ENCODE results near the gene C11orf54.
"Not testable (repeated sequence)": the region's sequence is repeated elsewhere in the genome, so short reads cannot be mapped to it uniquely, and the experiment has no call there.

Gene C11orf54

DNA sequence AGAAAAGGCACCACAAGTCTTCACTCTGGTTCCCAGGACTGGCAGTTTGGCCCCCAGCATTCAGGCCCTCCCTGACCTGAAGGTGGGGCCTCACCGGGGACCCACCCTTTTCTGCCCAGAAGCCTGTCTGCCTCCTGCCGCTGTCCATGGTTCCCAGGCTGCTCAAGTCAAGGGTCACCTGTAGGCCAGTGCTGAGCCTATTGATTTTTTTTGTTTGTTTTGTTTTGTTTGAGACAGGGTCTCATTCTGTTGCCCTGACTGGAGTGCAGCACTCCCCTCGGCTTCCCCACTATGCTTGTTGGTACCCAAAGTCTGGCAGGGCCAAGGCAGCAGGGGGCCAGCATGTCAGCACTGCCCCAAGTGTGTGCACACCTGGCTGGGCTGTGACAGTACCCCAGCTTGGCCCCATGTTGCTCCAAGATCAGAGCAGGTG lies 31.6 kb downstream of the C11orf54 start:
- H3F3A ChIP-seq (ENCODE audit: low read depth) = no peaks in the 10 kb centered on the region
- H2AFZ ChIP-seq (ENCODE audit: low read length) = no peak overlapping the region
- no peaks in the 10 kb centered on the region for H3K4me1 ChIP-seq (ENCODE audit: insufficient read depth, low read length, poor library complexity, severe bottlenecking)
- peaks cover 5% of the 10 kb centered on the region; the same call in 1 of the 2 replicates for H3K9me3 ChIP-seq (ENCODE audit: insufficient read depth, low read depth, low read length)
- H3K36me3 ChIP-seq (ENCODE audit: insufficient read depth, low read length) = no peaks in the 10 kb centered on the region
- H4K20me1 ChIP-seq (ENCODE audit: insufficient read depth, low read length, poor library complexity, severe bottlenecking) = no peaks in the 10 kb centered on the region
- no peaks in the 10 kb centered on the region for H3K27me3 ChIP-seq (ENCODE audit: insufficient read depth, low read length, poor library complexity, severe bottlenecking)
- H3K9me2 ChIP-seq (replicated peaks; ENCODE audit: low read depth, low read length) = no peaks in the 10 kb centered on the region
- H3K4me3 ChIP-seq (ENCODE audit: low read length, poor library complexity, severe bottlenecking) = no peak overlapping the region
- no peak overlapping the region for H3K4me2 ChIP-seq (ENCODE audit: low read depth, low read length, poor library complexity, severe bottlenecking)
- H3K9ac ChIP-seq (ENCODE audit: low read depth, low read length, poor library complexity, severe bottlenecking) = no peak overlapping the region
- no peak for TF ChIP-seq EZH2phosphoT487 (IDR thresholded peaks at IDR 0.05; ENCODE audit: borderline replicate concordance)
- TF ChIP-seq, protein P1, sequence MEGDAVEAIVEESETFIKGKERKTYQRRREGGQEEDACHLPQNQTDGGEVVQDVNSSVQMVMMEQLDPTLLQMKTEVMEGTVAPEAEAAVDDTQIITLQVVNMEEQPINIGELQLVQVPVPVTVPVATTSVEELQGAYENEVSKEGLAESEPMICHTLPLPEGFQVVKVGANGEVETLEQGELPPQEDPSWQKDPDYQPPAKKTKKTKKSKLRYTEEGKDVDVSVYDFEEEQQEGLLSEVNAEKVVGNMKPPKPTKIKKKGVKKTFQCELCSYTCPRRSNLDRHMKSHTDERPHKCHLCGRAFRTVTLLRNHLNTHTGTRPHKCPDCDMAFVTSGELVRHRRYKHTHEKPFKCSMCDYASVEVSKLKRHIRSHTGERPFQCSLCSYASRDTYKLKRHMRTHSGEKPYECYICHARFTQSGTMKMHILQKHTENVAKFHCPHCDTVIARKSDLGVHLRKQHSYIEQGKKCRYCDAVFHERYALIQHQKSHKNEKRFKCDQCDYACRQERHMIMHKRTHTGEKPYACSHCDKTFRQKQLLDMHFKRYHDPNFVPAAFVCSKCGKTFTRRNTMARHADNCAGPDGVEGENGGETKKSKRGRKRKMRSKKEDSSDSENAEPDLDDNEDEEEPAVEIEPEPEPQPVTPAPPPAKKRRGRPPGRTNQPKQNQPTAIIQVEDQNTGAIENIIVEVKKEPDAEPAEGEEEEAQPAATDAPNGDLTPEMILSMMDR (conservative IDR thresholded peaks at IDR 0.05; ENCODE audit: low read length) = no peak
- H3K79me2 ChIP-seq (ENCODE audit: insufficient read depth, low read length) = no peaks in the 10 kb centered on the region

DNA sequence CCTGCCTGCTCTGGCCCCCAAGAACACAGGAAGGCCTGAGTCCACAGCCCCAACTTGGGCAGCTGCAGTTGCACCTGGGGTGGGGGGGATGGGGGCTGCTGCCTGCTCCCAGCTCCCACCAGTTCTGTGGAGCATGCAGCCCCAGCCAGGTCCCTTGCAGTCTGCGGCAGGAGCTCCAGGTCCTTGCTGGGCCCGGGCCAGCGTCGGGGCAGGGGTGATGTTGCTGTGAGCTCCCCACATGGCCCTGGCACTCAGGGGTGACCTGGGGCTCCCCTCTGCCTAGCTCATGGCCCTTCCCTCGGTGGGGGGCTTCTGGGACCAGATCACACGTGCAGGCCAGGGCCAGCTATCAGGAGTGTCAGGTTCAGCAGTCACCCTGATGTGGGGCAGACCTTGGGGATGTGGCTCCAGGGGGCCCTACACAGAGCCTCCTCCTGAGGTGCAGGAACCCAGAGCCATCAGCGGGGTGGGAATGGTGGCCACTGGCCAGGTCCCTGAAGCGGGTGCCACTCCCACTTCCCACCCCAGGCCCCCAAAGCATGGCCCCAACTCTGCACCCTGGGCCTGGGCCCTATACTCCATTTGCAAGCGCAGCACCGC lies 32.2 kb downstream of the C11orf54 start:
- Histone ChIP-seq H4K20me1 (ENCODE audit: insufficient read depth, low read length, poor library complexity, severe bottlenecking) (no peaks in the 10 kb centered on the region), H3K4me2 (ENCODE audit: low read depth, low read length, poor library complexity, severe bottlenecking) (no peak overlapping the region), H3K9me3 (ENCODE audit: insufficient read depth, low read depth, low read length) (peaks cover 5% of the 10 kb centered on the region; the same call in 1 of the 2 replicates), H3K27me3 (ENCODE audit: insufficient read depth, low read length, poor library complexity, severe bottlenecking) (no peaks in the 10 kb centered on the region), H3K4me1 (ENCODE audit: insufficient read depth, low read length, poor library complexity, severe bottlenecking) (no peaks in the 10 kb centered on the region), H2AFZ (ENCODE audit: low read length) (no peak overlapping the region), H3K9me2 (replicated peaks; ENCODE audit: low read depth, low read length) (no peaks in the 10 kb centered on the region), H3F3A (ENCODE audit: low read depth) (no peaks in the 10 kb centered on the region), H3K4me3 (ENCODE audit: low read length, poor library complexity, severe bottlenecking) (no peak overlapping the region), H3K79me2 (ENCODE audit: insufficient read depth, low read length) (no peaks in the 10 kb centered on the region), H3K36me3 (ENCODE audit: insufficient read depth, low read length) (no peaks in the 10 kb centered on the region), H3K9ac (ENCODE audit: low read depth, low read length, poor library complexity, severe bottlenecking) (no peak overlapping the region)
- TF ChIP-seq, protein P1 (conservative IDR thresholded peaks at IDR 0.05; ENCODE audit: low read length) = no peak
- TF ChIP-seq EZH2phosphoT487 (IDR thresholded peaks at IDR 0.05; ENCODE audit: borderline replicate concordance) = no peak

DNA sequence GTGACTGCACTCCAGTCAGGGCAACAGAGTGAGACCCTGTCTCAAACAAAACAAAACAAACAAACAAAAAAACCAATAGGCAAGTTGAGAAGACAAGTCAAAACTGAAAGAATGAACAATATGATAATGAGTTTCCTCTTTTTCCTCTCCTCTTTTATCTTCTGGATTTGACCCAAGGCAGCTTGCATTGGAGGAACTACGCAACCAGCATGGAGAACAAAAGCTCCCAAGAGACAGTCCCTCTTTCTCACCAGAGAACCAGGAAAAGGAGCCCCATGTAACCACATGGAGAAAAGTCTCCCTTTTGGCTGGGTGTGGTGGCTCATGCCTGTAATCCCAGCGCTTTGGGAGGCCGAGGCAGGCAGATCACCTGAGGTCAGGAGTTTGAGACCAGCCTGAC lies 33.1 kb downstream of the C11orf54 start:
- H3K4me2 ChIP-seq (ENCODE audit: low read depth, low read length, poor library complexity, severe bottlenecking); H3K9ac ChIP-seq (ENCODE audit: low read depth, low read length, poor library complexity, severe bottlenecking); H3K4me3 ChIP-seq (ENCODE audit: low read length, poor library complexity, severe bottlenecking); H3K27me3 ChIP-seq (ENCODE audit: insufficient read depth, low read length, poor library complexity, severe bottlenecking); H3K9me2 ChIP-seq (replicated peaks; ENCODE audit: low read depth, low read length); H3K4me1 ChIP-seq (ENCODE audit: insufficient read depth, low read length, poor library complexity, severe bottlenecking); H2AFZ ChIP-seq (ENCODE audit: low read length); H3K9me3 ChIP-seq (ENCODE audit: insufficient read depth, low read depth, low read length); H3F3A ChIP-seq (ENCODE audit: low read depth); H3K36me3 ChIP-seq (ENCODE audit: insufficient read depth, low read length); H3K79me2 ChIP-seq (ENCODE audit: insufficient read depth, low read length); H4K20me1 ChIP-seq (ENCODE audit: insufficient read depth, low read length, poor library complexity, severe bottlenecking): not testable (repeated sequence)

DNA sequence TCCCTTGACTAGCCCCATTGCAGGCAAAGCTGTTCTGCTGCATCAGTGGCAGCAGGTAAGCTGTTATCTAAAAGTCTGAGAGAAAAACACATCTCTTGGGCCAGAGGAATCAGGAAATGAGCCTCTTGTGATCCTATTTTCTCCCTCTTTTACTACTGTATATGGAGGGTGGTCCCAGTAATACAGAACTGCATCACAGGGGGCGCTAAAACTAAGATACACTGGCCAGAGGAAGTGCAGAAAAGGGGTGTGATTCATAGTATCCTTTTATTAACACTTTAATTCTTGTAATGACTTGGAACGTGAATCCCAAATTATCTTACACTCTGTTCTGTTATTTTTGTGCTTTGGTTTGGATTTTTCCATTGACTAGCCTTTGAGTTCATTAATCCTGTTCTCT lies 33.8 kb downstream of the C11orf54 start:
- Histone ChIP-seq H3K4me1 (ENCODE audit: insufficient read depth, low read length, poor library complexity, severe bottlenecking) (no peaks in the 10 kb centered on the region), H3K4me2 (ENCODE audit: low read depth, low read length, poor library complexity, severe bottlenecking) (no peak overlapping the region), H3F3A (ENCODE audit: low read depth) (no peaks in the 10 kb centered on the region)

More for the DNA sequence above, 33.8 kb downstream of the C11orf54 start:
- no peaks in the 10 kb centered on the region for H3K9me2 ChIP-seq (replicated peaks; ENCODE audit: low read depth, low read length)
- no peak overlapping the region for H2AFZ ChIP-seq (ENCODE audit: low read length)
- no peaks in the 10 kb centered on the region for H3K27me3 ChIP-seq (ENCODE audit: insufficient read depth, low read length, poor library complexity, severe bottlenecking)
- no peaks in the 10 kb centered on the region for H3K79me2 ChIP-seq (ENCODE audit: insufficient read depth, low read length)
- H4K20me1 ChIP-seq (ENCODE audit: insufficient read depth, low read length, poor library complexity, severe bottlenecking) = no peaks in the 10 kb centered on the region
- no peak overlapping the region for H3K9ac ChIP-seq (ENCODE audit: low read depth, low read length, poor library complexity, severe bottlenecking)
- no peak for TF ChIP-seq EZH2phosphoT487 (IDR thresholded peaks at IDR 0.05; ENCODE audit: borderline replicate concordance)
- TF ChIP-seq, protein P1 (conservative IDR thresholded peaks at IDR 0.05; ENCODE audit: low read length) = peak; percentile 61
- no peak overlapping the region for H3K4me3 ChIP-seq (ENCODE audit: low read length, poor library complexity, severe bottlenecking)
- no peaks in the 10 kb centered on the region for H3K36me3 ChIP-seq (ENCODE audit: insufficient read depth, low read length)
- H3K9me3 ChIP-seq (ENCODE audit: insufficient read depth, low read depth, low read length) = peaks cover 5% of the 10 kb centered on the region; the same call in 1 of the 2 replicates
